ENCODE data around the gene SLC11A1. TPM values are rescaled to one million over a fixed set of nuclear protein-coding genes. Genes with fewer than 3 reads are reported as not detected.

The SLC11A1 gene
- total RNA-seq, 1 experiment from 2014 or later = 0.03 TPM

- no peaks in the 10 kb centered on the region for H3K9me3 ChIP-seq
- peak overlapping the region; percentile 42 for H3K4me3 ChIP-seq
- peak; percentile 56 for DNase-seq
- no peaks in the 10 kb centered on the region for H3K27me3 ChIP-seq
- peaks cover 25% of the 10 kb centered on the region for H3K36me3 ChIP-seq
Measured at GRCh38 chr2:218406949-218407618, 25.0 kb downstream of the SLC11A1 start.

- Histone ChIP-seq H3K27me3 (no peaks in the 10 kb centered on the region), H3K36me3 (peaks cover 18% of the 10 kb centered on the region), H3K9me3 (no peaks in the 10 kb centered on the region), H3K4me3 (no peak overlapping the region)
- DNase-seq = no peak
Measured at GRCh38 chr2:218407717-218408116, 25.6 kb downstream of the SLC11A1 start.

GRCh38 chr2:218418321-218418716 lies 36.2 kb downstream of the SLC11A1 start:
- no peak overlapping the region for H3K4me3 ChIP-seq
- DNase-seq = no peak
- H3K27me3 ChIP-seq = no peaks in the 10 kb centered on the region
- no peaks in the 10 kb centered on the region for H3K9me3 ChIP-seq
- no peaks in the 10 kb centered on the region for H3K36me3 ChIP-seq

GRCh38 chr2:218418717-218419458 lies 36.8 kb downstream of the SLC11A1 start, which contains the start of gene VIL1:
VIL1 (plus strand) TSS chr2:218419123; CDS start chr2:218423779, 4,656 bp downstream.
- no peak within 1 kb of the TSS for H3K4me3 ChIP-seq
- no peak for DNase-seq
- no peaks in the 10 kb centered on the region for H3K27me3 ChIP-seq
- no peaks in the 10 kb centered on the region for H3K36me3 ChIP-seq
- H3K9me3 ChIP-seq = no peaks in the 10 kb centered on the region

DNA sequence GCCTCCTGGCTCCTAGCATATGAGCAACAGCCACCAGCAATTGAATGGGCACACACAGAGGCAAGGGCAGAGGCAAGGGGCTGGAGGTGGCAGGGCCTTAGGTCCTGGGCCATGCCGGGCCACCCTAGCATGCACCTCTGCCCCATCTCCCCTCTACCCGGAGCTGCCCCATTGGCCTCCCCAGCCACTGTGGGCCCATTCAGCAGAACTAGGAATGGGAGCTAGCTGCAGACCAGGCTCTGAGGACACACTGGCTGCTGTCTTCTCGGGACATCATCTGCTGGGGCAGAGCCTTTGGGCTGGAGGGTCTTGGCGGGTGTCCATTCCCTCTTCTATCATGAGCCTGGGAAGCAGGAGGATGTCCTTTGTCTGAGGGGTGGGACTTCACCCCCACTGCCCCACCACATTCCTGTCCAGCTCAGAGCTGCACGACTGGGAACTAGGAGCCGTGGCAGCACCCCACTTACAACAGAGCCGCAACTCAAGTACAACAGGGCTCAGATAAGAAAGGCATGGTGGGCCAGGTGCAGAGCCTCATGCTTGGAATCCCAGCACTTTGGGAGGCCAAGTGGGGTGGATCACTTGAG lies 37.6 kb downstream of the SLC11A1 start:
- H3K36me3 ChIP-seq = no peaks in the 10 kb centered on the region
- H3K4me3 ChIP-seq = no peak overlapping the region
- DNase-seq = no peak
- H3K27me3 ChIP-seq = no peaks in the 10 kb centered on the region
- H3K9me3 ChIP-seq = no peaks in the 10 kb centered on the region

DNA sequence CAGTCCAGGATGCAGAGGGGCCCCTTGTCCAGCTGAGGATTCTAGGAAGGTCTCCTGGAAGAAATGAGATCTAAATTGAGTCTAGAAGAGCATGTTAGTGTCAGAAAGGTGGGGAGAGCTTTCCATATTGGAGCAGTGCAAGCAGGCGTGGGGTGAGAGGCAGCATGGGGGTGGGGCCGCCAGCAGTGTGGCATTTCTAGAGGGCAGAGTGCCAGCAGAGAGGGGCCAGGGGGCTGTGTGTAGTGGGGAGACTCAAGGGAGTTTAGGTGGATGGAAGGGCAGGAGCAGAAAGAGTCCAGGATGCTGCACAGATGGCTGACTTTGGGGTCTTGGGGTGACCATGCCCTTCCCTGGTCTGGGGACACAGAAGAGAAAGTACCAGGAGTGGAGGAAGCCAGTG lies 39.0 kb downstream of the SLC11A1 start:
- Histone ChIP-seq H3K4me3 (no peak overlapping the region), H3K9me3 (no peaks in the 10 kb centered on the region), H3K27me3 (no peaks in the 10 kb centered on the region), H3K36me3 (no peaks in the 10 kb centered on the region)
- no peak for DNase-seq

DNA sequence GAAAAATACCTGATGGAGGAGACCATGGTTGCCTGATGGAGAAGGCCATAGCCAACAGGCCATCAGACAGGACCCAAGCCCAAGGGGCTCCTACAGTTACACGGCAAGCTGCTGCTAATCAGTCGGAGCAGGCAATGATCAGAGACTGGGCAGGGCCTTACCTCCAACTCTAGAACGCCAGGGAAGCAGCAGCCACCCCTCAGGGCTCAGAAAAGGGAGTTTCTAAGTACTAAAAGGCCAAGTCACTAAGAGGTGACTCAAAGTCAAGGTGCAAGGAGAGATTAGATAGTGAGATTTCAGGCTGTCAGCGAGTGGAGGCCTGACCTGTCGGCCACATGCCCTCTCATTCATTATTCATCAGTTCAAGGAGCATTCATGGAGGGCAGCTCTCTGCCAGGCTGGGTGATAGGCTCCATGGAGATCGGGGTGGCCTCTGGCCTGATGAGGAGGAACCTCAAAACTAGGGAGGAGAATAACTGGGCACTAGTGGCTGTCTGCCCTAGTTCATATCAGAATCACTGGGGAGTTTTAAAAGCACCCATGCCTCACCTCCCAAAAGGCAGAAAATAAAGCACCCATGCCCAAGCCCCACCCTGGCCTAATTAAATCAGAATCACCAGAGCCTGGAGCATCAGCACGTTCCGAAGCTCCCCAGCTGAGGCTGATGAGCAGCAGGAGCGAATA lies 40.5 kb downstream of the SLC11A1 start:
- Histone ChIP-seq H3K27me3 (no peaks in the 10 kb centered on the region), H3K36me3 (no peaks in the 10 kb centered on the region), H3K9me3 (no peaks in the 10 kb centered on the region), H3K4me3 (no peak overlapping the region)
- no peak for DNase-seq

GRCh38 chr2:218423584-218423983 lies 41.5 kb downstream of the SLC11A1 start:
- H3K4me3 ChIP-seq = no peak overlapping the region
- DNase-seq = no peak

DNA sequence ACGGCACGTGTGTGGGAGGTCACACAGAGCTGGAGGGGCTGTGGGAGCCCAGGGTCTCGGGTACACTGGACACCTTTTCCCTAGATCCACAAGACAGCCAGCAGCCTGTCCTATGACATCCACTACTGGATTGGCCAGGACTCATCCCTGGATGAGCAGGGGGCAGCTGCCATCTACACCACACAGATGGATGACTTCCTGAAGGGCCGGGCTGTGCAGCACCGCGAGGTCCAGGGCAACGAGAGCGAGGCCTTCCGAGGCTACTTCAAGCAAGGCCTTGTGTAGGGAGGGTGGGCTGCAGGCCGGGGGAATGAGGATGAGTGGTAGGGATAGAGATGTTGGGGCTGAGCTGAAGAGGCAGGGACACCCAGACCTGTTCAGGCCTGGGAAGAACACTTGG lies 43.5 kb downstream of the SLC11A1 start:
- no peaks in the 10 kb centered on the region for H3K27me3 ChIP-seq
- no peak overlapping the region for H3K4me3 ChIP-seq
- DNase-seq = no peak
- H3K9me3 ChIP-seq = no peaks in the 10 kb centered on the region
- H3K36me3 ChIP-seq = no peaks in the 10 kb centered on the region

More at GRCh38 chr2:218423584-218423983, 41.5 kb downstream of the SLC11A1 start:
- no peaks in the 10 kb centered on the region for H3K36me3 ChIP-seq
- H3K27me3 ChIP-seq = no peaks in the 10 kb centered on the region
- no peaks in the 10 kb centered on the region for H3K9me3 ChIP-seq

DNA sequence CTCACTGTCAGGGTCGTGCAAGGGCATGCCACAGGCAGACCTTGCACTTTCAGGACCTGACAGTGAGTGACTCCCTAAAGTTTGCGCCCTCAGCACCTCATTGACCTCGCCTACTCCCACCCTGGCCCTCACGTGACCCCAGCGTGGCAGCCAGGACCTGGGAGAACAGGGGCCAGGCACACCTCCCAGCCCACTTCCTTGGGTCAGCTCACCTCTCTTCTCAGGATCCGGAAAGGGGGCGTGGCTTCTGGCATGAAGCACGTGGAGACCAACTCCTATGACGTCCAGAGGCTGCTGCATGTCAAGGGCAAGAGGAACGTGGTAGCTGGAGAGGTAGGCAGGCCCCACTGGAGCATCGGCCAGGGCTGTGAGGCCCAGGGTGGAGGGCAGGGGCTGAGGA lies 45.7 kb downstream of the SLC11A1 start:
- Histone ChIP-seq H3K4me3 (no peak overlapping the region), H3K27me3 (no peaks in the 10 kb centered on the region), H3K36me3 (no peaks in the 10 kb centered on the region), H3K9me3 (no peaks in the 10 kb centered on the region)
- no peak for DNase-seq

- Histone ChIP-seq H3K4me3 (no peak overlapping the region), H3K36me3 (no peaks in the 10 kb centered on the region), H3K27me3 (no peaks in the 10 kb centered on the region), H3K9me3 (no peaks in the 10 kb centered on the region)
- no peak for DNase-seq
Measured at GRCh38 chr2:218428846-218429558, 46.9 kb downstream of the SLC11A1 start.

DNA sequence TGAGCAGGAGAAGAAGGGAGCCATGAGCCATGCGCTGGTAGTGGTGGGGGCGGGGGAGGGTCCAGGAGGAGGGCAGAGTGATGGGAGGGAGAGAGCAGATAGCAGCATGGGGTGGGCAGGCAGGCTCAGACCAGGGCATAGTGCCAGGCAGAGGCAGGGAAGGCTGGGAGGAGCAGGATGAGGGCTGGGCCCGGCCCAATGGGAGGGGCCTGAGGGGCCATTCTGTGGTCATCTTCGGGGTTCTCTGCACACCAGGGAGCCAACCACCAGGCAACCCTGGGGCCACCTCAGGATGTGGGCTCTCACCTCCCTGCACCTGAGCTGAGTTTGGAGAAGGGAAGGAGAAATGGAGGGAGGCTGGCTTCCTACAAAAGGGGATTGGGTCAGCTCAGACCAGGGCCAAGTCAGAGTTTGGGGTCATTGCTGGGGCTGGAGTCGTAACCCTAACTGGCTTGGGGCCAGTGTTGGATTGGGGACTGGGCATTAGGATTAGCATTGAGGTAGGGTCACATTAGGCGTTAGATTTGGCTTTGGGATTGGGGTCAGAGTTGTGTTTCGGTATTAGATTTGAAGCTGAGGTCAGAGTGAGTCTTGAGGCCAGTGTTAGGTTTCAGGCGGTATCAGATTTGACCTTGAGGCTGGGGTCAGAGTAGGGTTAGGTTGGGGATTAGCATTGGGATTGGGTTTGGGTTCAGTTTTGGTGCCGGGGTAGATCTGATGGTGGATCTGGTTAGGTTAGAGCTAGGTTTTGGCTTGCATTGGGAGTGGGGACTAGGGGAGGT lies 48.0 kb downstream of the SLC11A1 start:
- Histone ChIP-seq H3K9me3 (no peaks in the 10 kb centered on the region), H3K4me3 (no peak overlapping the region), H3K27me3 (no peaks in the 10 kb centered on the region), H3K36me3 (no peaks in the 10 kb centered on the region)
- no peak for DNase-seq

- Histone ChIP-seq H3K27me3 (no peaks in the 10 kb centered on the region), H3K36me3 (no peaks in the 10 kb centered on the region), H3K9me3 (no peaks in the 10 kb centered on the region), H3K4me3 (no peak overlapping the region)
- no peak for DNase-seq
Measured at GRCh38 chr2:218430721-218431120, 48.6 kb downstream of the SLC11A1 start.

GRCh38 chr2:218431878-218432277 lies 49.8 kb downstream of the SLC11A1 start:
- H3K36me3 ChIP-seq = no peaks in the 10 kb centered on the region
- no peaks in the 10 kb centered on the region for H3K27me3 ChIP-seq
- DNase-seq = no peak
- H3K9me3 ChIP-seq = no peaks in the 10 kb centered on the region
- no peak overlapping the region for H3K4me3 ChIP-seq

DNA sequence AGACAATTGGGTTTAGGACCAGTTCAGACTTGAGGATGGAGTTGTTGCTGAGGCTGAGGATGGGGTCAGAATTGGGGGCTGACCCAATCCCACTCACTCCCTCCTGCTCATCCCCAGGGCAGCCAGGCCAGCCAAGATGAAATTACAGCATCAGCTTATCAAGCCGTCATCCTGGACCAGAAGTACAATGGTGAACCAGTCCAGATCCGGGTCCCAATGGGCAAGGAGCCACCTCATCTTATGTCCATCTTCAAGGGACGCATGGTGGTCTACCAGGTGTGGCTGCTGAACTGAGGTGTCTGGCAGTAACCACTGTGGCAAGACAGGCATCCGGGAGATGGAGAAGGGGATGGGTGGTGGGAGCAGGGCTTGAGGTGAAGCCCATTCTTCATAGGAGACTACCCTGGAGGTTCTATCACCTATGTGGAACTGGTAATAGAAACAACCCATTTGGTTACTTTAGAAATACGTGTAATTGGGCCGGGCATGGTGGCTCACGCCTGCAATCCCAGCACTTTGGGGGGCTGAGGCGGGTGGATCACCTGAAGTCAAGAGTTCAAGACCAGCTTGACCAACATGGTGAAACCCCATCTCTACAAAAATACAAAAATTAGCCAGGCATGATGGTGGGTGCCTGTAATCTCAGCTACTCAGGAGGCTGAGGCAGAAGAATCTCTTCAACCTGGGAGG lies 50.7 kb downstream of the SLC11A1 start:
- Histone ChIP-seq H3K9me3 (no peaks in the 10 kb centered on the region), H3K36me3 (no peaks in the 10 kb centered on the region), H3K4me3 (no peak overlapping the region), H3K27me3 (no peaks in the 10 kb centered on the region)
- no peak for DNase-seq
